Upper lobe of left lung (tissue), 6 donors: ENCODE measurements around the gene IGF2R. TPM values are rescaled to one million over a fixed set of nuclear protein-coding genes. Genes with fewer than 3 reads are reported as not detected.

ENCODE experiments used
- ATAC-seq, 2 donors: fragments of 200-7000 bp; cut with Tn5 transposase; one replicate each; pipeline ENCODE4 v1.9.1; 2022; ENCODE audit warnings: mild to moderate bottlenecking in 2 of 2, moderate library complexity in 2 of 2; ENCODE audit not compliant: low FRiP score in 2 of 2
- DNase-seq, 2 donors: peaks; one replicate each; pipeline ENCODE4 v3.0.0-alpha.2; 2019 to 2020
- H3K27ac ChIP-seq, 4 donors: fragments of 200-600 bp; sonication (generic); one replicate each; pipeline ENCODE4 v1.5.1; 2016 to 2019
- H3K27me3 ChIP-seq, 4 donors: fragments of 200-600 bp; sonication (generic); one replicate each; pipeline ENCODE4 v1.5.1; 2017 to 2019
- H3K36me3 ChIP-seq, 4 donors: fragments of 200-600 bp; sonication (generic); one replicate each; pipeline ENCODE4 v1.5.1; 2016 to 2019
- H3K4me1 ChIP-seq, 4 donors: fragments of 200-600 bp; sonication (generic); one replicate each; pipeline ENCODE4 v1.5.1; 2018 to 2019
- H3K4me3 ChIP-seq, 4 donors: fragments of 200-600 bp; sonication (generic); one replicate each; pipeline ENCODE4 v1.5.1; 2017 to 2019; ENCODE audit warnings: mild to moderate bottlenecking in 2 of 4, moderate library complexity in 1 of 4
- H3K9me3 ChIP-seq, 4 donors: fragments of 200-600 bp; sonication (generic); one replicate each; pipeline ENCODE4 v1.5.1; 2018 to 2019
- EP300 ChIP-seq, 4 donors: sonication (generic); formaldehyde crosslinking; IDR thresholded peaks; one replicate each; pipeline ENCODE4 v1.5.1; 2017; ENCODE audit warnings: antibody characterized with exemption in 4 of 4, control low read depth in 2 of 4
- POLR2A ChIP-seq, 4 donors: fragments of 450-650 bp; IDR thresholded peaks; one replicate each; pipeline ENCODE4 v1.5.1; 2016 to 2017; ENCODE audit warnings: antibody characterized with exemption in 4 of 4, mild to moderate bottlenecking in 2 of 4
- POLR2AphosphoS5 ChIP-seq, 2 donors: sonication (generic); formaldehyde crosslinking; IDR thresholded peaks; one replicate each; pipeline ENCODE4 v1.5.1; 2017; ENCODE audit warnings: antibody characterized with exemption in 2 of 2
- WGBS, 2 donors: methylation state at CpG; one replicate each; pipeline ENCODE4 v1.1.5; 2017 to 2018; 5-methylcytosine and 5-hydroxymethylcytosine counted together
- total RNA-seq, 6 donors: library from RNA; depleted of rRNA in 4 of 6; stranded (reverse); fragments of >200 nt in 4 of 6; gene quantifications; one replicate each; pipeline versions ENCODE4 v1.1.0 to v1.2.1, GENCODE V29; 2016 to 2021
- TF ChIP-seq, protein P1 (sequence below), 6 experiments: fragments of 450-650 bp in 4 of 6; fragments of 200-600 bp in 2 of 6; sonication (generic) in 2 of 6; IDR thresholded peaks; one replicate each; pipeline ENCODE4 v1.5.1; 2016 to 2019; ENCODE audit warnings: antibody characterized with exemption in 6 of 6
- donor health status: DM: no; HTN: no; CAD: no; lungs with moderate emphysema.
- donor health status: DM: no; HTN: yes; CAD: no; lungs with severe emphysema.

IGF2R gene
- total RNA-seq, 6 donors from 2014 or later, result 103 to 150 (median 128) TPM

DNA sequence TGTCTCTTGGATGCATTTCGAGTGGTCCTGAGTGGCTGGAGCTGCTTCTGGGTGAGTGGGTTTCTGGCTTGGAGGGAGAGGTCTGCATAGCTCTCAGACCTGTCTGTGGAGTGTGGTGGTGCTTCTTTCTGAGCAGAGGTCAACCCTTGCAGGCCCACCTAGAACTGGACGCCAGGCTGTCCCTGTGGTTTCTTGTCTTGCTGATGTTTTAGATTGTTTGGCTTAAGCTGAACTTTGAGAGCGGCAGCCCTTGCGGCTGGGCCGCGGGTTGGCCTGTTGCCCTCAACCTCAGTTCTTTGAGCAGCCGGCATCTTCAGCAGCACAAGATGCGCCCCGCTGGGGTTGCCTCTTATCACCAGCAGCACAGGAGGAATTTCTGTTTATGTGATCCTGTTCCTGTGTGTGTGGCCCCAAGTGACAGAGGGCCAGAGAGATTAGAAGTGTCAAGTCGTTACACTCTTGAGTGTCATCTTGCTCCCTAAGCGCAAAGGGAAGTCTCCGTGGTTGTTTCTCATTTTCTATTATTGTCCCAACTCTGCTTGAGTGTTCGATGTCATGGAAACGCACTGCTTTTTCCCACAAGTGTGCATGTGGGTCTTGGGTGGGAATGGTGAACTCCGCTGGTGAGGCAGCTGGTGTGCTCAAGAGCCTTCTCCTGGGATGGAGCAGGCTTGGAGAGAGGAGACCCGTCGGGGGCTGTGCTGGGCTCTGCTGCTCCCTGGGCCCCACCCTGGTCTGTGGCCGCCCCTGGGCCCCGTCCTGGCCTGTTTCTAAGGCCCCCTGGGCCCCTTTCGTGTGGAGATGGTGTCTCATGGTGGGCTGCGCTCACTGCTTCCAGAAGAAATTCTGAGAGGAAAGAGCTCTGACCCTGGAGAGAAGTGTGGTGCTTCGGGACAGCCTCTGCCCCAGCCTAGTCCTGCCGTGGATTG is 132.7 kb downstream of the IGF2R start:
- no peak for TF ChIP-seq EP300 (IDR thresholded peaks at IDR 0.05)
- no peak for TF ChIP-seq POLR2A (IDR thresholded peaks at IDR 0.05)
- no peak for TF ChIP-seq POLR2AphosphoS5 (IDR thresholded peaks at IDR 0.05)
- TF ChIP-seq, protein P1, sequence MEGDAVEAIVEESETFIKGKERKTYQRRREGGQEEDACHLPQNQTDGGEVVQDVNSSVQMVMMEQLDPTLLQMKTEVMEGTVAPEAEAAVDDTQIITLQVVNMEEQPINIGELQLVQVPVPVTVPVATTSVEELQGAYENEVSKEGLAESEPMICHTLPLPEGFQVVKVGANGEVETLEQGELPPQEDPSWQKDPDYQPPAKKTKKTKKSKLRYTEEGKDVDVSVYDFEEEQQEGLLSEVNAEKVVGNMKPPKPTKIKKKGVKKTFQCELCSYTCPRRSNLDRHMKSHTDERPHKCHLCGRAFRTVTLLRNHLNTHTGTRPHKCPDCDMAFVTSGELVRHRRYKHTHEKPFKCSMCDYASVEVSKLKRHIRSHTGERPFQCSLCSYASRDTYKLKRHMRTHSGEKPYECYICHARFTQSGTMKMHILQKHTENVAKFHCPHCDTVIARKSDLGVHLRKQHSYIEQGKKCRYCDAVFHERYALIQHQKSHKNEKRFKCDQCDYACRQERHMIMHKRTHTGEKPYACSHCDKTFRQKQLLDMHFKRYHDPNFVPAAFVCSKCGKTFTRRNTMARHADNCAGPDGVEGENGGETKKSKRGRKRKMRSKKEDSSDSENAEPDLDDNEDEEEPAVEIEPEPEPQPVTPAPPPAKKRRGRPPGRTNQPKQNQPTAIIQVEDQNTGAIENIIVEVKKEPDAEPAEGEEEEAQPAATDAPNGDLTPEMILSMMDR (IDR thresholded peaks at IDR 0.05), result no peak
- ATAC-seq, result peak in 1 of 2 donors; percentile 18
- Histone ChIP-seq H3K27ac (peak overlapping the region in 2 of 4 donors; percentile 54 to 57), H3K36me3 (peaks cover 30 to 84% (median 67%) of the 10 kb centered on the region in 4 donors), H3K4me3 (no peak overlapping the region), H3K27me3 (no peaks in the 10 kb centered on the region), H3K9me3 (no peaks in the 10 kb centered on the region), H3K4me1 (peaks cover 8 to 24% (median 15%) of the 10 kb centered on the region in 4 donors)
- peak in 1 of 2 donors; percentile 65 for DNase-seq
- WGBS, 2 donors, result 57 to 68% methylated on average over 12 to 23 of the region's 23 CpGs

DNA sequence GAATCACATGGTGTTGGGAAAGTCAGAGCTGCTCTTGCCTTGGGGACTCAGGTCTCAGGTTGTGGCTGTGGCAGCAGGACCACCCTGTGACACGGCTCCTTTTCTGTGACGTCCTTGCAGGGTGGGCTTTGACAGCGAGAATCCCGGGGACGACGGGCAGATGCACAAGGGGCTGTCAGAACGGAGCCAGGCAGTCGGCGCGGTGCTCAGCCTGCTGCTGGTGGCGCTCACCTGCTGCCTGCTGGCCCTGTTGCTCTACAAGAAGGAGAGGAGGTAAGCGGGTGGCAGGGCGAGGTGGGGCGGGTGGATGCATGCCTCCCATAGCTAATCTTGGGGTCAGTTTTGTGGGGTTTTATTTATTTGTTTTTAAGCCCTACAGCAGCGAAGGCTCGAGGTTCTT is 133.5 kb downstream of the IGF2R start:
- H3K9me3 ChIP-seq, result no peaks in the 10 kb centered on the region
- 94 to 96% methylated on average over 16 of the region's 16 CpGs for WGBS, 2 donors
- peaks cover 8 to 24% (median 15%) of the 10 kb centered on the region in 4 donors for H3K4me1 ChIP-seq
- peaks cover 28 to 75% (median 59%) of the 10 kb centered on the region in 4 donors for H3K36me3 ChIP-seq
- no peak overlapping the region for H3K27ac ChIP-seq
- peak in 1 of 2 donors; percentile 67 for DNase-seq
- H3K27me3 ChIP-seq, result no peaks in the 10 kb centered on the region
- no peak for TF ChIP-seq EP300 (IDR thresholded peaks at IDR 0.05)
- TF ChIP-seq POLR2AphosphoS5 (IDR thresholded peaks at IDR 0.05), result no peak
- TF ChIP-seq, protein P1 (IDR thresholded peaks at IDR 0.05), result no peak
- TF ChIP-seq POLR2A (IDR thresholded peaks at IDR 0.05), result no peak
- ATAC-seq, result no peak
- H3K4me3 ChIP-seq, result no peak overlapping the region

DNA sequence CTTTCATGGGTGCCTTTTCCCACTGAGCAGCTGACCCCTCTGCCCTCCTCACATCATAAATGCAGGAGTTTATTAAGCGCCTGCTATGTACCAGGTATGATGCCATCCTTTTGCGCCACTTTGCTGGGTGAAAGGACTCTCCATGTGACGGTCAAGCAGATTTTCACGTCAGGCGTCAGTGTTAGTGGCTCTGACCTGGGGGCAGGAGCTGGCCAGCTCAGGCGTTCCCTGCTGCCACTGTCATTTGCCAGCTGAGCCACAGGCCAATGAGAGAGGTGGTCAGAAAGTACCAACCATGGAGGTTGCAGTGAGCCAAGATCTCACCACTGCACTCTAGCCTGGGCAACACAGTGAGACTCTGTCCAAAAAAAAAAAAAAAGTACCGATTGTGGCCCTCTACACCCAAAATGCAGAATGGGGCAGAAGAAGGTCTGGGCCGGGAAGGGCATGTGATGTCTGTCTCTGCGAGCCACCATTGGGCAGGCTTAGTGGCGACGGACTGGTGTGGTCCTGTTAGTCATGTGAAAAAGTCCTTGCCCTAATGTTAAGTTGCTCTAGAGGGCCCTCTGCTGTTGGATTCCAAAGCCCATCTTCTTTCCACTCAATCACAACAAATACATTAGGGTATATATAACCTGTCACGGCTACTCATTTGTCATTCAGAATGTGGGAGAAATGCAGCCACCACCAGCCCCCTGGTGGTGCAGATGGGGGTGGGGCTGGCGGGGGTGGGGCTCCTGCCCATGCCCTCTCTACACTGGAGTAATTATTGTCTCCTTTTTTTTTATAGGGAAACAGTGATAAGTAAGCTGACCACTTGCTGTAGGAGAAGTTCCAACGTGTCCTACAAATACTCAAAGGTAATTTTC is 134.3 kb downstream of the IGF2R start:
- no peak overlapping the region for H3K4me3 ChIP-seq
- H3K9me3 ChIP-seq, result no peaks in the 10 kb centered on the region
- no peak for DNase-seq
- H3K36me3 ChIP-seq, result peaks cover 22 to 74% (median 51%) of the 10 kb centered on the region in 4 donors
- H3K4me1 ChIP-seq, result peaks cover 8 to 24% (median 15%) of the 10 kb centered on the region in 4 donors
- no peak for ATAC-seq
- TF ChIP-seq POLR2A (IDR thresholded peaks at IDR 0.05) (no peak), POLR2AphosphoS5 (IDR thresholded peaks at IDR 0.05) (no peak), EP300 (IDR thresholded peaks at IDR 0.05) (no peak)
- TF ChIP-seq, protein P1 (IDR thresholded peaks at IDR 0.05), result no peak
- no peak overlapping the region for H3K27ac ChIP-seq
- no peaks in the 10 kb centered on the region for H3K27me3 ChIP-seq
- 88 to 91% methylated on average over 14 of the region's 14 CpGs for WGBS, 2 donors

DNA sequence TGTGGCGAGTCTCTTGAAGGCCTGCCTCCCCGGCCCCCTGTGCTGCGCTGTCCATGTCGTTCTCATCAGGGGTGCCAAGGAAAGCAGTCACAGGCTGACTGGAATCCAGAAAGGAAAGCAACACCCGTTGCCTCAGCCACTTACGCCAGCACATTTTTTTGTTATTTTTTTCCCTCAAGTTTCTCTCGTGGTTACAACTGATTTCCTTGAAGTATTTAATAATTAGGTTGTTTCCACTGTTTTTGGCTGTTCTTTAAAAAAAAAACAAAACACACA is 134.9 kb downstream of the IGF2R start:
- 84 to 88% methylated on average over 7 of the region's 7 CpGs for WGBS, 2 donors
- Histone ChIP-seq H3K4me1 (peaks cover 8 to 24% (median 15%) of the 10 kb centered on the region in 4 donors), H3K27me3 (no peaks in the 10 kb centered on the region), H3K36me3 (peaks cover 21 to 69% (median 46%) of the 10 kb centered on the region in 4 donors), H3K27ac (no peak overlapping the region), H3K9me3 (no peaks in the 10 kb centered on the region), H3K4me3 (no peak overlapping the region)
- DNase-seq (no peak), ATAC-seq (no peak)
- no peak for TF ChIP-seq POLR2A (IDR thresholded peaks at IDR 0.05)
- no peak for TF ChIP-seq EP300 (IDR thresholded peaks at IDR 0.05)
- TF ChIP-seq POLR2AphosphoS5 (IDR thresholded peaks at IDR 0.05), result no peak
